Peyer's patch (tissue), 4 donors: Measurements from ENCODE around the gene AURKB.

Experiments
- CTCF ChIP-seq, 6 experiments: fragments of 450-650 bp in 4 of 6; fragments of 200-600 bp in 2 of 6; sonication (generic) in 1 of 6; IDR thresholded peaks; one replicate each; pipeline ENCODE4 v1.5.1; 2017 to 2019; ENCODE audit warnings: antibody characterized with exemption in 6 of 6, mild to moderate bottlenecking in 3 of 6, moderate library complexity in 1 of 6
- POLR2A ChIP-seq, 2 donors: fragments of 450-650 bp; IDR thresholded peaks; one replicate each; pipeline ENCODE4 v1.5.1; 2017; ENCODE audit warnings: antibody characterized with exemption in 2 of 2, mild to moderate bottlenecking in 2 of 2, moderate library complexity in 2 of 2

- no peak for TF ChIP-seq CTCF (IDR thresholded peaks at IDR 0.05)
- no peak for TF ChIP-seq POLR2A (IDR thresholded peaks at IDR 0.05)
Measured at GRCh38 chr17:8249621-8250500, 39.5 kb upstream of the AURKB start.
